GM12878 (cell line): ENCODE data around the gene MGAT3. TPM values are rescaled to one million over a fixed set of nuclear protein-coding genes. Genes with fewer than 3 reads are reported as not detected.

Source experiments
- CEBPB ChIP-seq, 2 experiments: fragments of 150-350 bp in 1 of 2; IDR thresholded peaks; 2 replicates each; pipeline ENCODE4 v1.6.1; 2012 to 2014; ENCODE audit warnings: low read depth in 2 of 2, low read length in 2 of 2, borderline replicate concordance in 1 of 2, inconsistent platforms in 1 of 2
- EZH2 ChIP-seq: IDR thresholded peaks from 2 replicates; pipeline ENCODE4 v1.6.1; 2012; ENCODE audit warnings: low read depth, mild to moderate bottlenecking, control low read depth, inconsistent platforms, low read length, borderline replicate concordance; ENCODE audit not compliant: control insufficient read depth
- GATAD2B ChIP-seq: fragments of 450-650 bp; conservative IDR thresholded peaks from 2 replicates; pipeline ENCODE4 v1.6.1; 2017; ENCODE audit warnings: low read depth, mild to moderate bottlenecking, moderate library complexity
- LARP7 ChIP-seq: fragments of 450-650 bp; IDR thresholded peaks from 2 replicates; pipeline ENCODE4 v1.6.1; 2017; ENCODE audit warnings: mild to moderate bottlenecking
- MTA3 ChIP-seq: IDR thresholded peaks from 2 replicates; pipeline ENCODE4 v1.6.1; 2012; ENCODE audit warnings: low read length, inconsistent platforms, borderline replicate concordance
- NRF1 ChIP-seq: conservative IDR thresholded peaks from 2 replicates; pipeline ENCODE4 v1.6.1; 2011; ENCODE audit warnings: mild to moderate bottlenecking, low read depth, low read length, improper control_type of control experiment
- PAX5 ChIP-seq: IDR thresholded peaks from 2 replicates; pipeline ENCODE4 v1.6.1; 2011; ENCODE audit warnings: low read depth, low read length, borderline replicate concordance
- PML ChIP-seq: IDR thresholded peaks from 2 replicates; pipeline ENCODE4 v1.6.1; 2012; ENCODE audit warnings: low read length, inconsistent platforms
- POU2F2 ChIP-seq: IDR thresholded peaks from 3 replicates; pipeline ENCODE4 v1.6.1; 2011; ENCODE audit warnings: low read depth, mild to moderate bottlenecking, low read length, borderline replicate concordance
- STAT3 ChIP-seq: IDR thresholded peaks from 2 replicates; pipeline ENCODE4 v1.6.1; 2011; ENCODE audit warnings: low read depth, low read length, improper control_type of control experiment
- ZBED1 ChIP-seq: IDR thresholded peaks from 2 replicates; pipeline ENCODE4 v1.6.1; 2016; ENCODE audit warnings: borderline replicate concordance
- ZBTB40 ChIP-seq: fragments of 450-650 bp; IDR thresholded peaks from 2 replicates; pipeline ENCODE4 v1.6.1; 2016; ENCODE audit warnings: mild to moderate bottlenecking, moderate library complexity, borderline replicate concordance
- ZZZ3 ChIP-seq: IDR thresholded peaks from 2 replicates; pipeline ENCODE4 v1.6.1; 2011; ENCODE audit warnings: low read depth; ENCODE audit not compliant: control insufficient read depth, insufficient read length
- polyA plus RNA-seq, 11 experiments: library from polyadenylated mRNA; depleted of rRNA in 4 of 11; unstranded in 6 of 11; stranded (reverse) in 5 of 11; fragments of >200 nt; fragmentation: Nextera tagmentation in 4 of 11; fragmentation: Illumina TruSeq in 1 of 11; extraction: Ambion mirVana in 4 of 11; extraction: Trizol in 1 of 11; gene quantifications; 1 replicate in 1 of 11; 2 replicates in 10 of 11; pipeline versions ENCODE4 v1.2.1 to v1.2.3, GENCODE V29; 2011 to 2016; ENCODE audit warnings: inconsistent platforms in 2 of 11, missing spikeins in 2 of 11, low read depth in 1 of 11
- total RNA-seq, 4 experiments: library from RNA; depleted of rRNA in 3 of 4; stranded (reverse); fragments of >200 nt in 3 of 4; fragmentation: Illumina TruSeq in 1 of 4; extraction: Trizol in 1 of 4; gene quantifications; 2 replicates each; pipeline versions ENCODE4 v1.2.1 to v1.2.3, GENCODE V29; 2013 to 2021
- TF ChIP-seq, protein P1 (sequence below): fragments of 450-650 bp; IDR thresholded peaks from 2 replicates; pipeline ENCODE4 v1.6.1; 2017; ENCODE audit warnings: mild to moderate bottlenecking
- TF ChIP-seq, protein P2 (sequence below): fragments of 450-650 bp; IDR thresholded peaks from 2 replicates; pipeline ENCODE4 v1.6.1; 2017; ENCODE audit warnings: antibody characterized with exemption, mild to moderate bottlenecking, moderate library complexity
- TF ChIP-seq, protein P3 (sequence below): fragments of 450-650 bp; IDR thresholded peaks from 2 replicates; pipeline ENCODE4 v1.6.1; 2017; ENCODE audit warnings: mild to moderate bottlenecking, moderate library complexity

Gene MGAT3
- total and polyA plus RNA-seq, 10 of the 15 experiments (the other 5 are each of a cell fraction or from before 2014, with no cell fraction given) = 0.32 to 40.2 (median 11.9) TPM

DNA sequence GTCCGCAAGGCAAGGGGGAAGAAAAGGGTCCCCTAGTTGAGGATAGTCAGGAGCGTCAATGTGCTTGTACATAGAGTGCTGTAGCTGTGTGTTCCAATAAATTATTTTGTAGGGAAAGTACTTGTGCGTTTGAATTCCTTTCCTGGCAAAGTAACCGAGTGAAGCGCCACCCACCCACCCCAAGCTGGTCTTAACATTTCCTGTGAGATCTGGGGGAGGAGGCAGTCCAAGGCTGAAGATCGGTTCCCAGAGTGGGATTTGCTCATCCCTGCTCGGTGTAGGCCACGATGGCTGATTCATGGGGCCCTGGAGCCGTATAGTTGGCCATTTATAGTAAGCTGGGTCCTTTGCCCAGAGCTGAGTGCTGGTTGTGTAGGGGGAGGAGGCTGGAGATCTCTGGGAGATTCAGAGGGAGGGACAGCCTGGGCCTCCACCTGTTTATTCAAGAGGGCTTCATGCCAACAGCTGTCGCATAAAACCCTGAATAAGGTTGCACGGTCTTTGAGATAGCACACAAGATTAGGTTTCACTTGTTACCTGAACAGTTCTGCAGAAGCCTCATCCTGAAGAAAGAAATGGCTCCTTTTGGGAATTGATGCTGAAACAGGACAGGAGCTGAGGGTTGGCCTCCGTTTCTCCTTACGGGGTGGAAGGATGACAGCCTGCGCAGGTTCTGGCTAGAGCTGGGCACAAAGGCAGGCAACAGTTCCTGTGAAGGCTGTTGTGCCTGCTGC is 65.9 kb downstream of the MGAT3 start (continued):
- TF ChIP-seq, protein P1, sequence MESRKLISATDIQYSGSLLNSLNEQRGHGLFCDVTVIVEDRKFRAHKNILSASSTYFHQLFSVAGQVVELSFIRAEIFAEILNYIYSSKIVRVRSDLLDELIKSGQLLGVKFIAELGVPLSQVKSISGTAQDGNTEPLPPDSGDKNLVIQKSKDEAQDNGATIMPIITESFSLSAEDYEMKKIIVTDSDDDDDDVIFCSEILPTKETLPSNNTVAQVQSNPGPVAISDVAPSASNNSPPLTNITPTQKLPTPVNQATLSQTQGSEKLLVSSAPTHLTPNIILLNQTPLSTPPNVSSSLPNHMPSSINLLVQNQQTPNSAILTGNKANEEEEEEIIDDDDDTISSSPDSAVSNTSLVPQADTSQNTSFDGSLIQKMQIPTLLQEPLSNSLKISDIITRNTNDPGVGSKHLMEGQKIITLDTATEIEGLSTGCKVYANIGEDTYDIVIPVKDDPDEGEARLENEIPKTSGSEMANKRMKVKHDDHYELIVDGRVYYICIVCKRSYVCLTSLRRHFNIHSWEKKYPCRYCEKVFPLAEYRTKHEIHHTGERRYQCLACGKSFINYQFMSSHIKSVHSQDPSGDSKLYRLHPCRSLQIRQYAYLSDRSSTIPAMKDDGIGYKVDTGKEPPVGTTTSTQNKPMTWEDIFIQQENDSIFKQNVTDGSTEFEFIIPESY = no peak
- TF ChIP-seq STAT3 (no peak), CEBPB (IDR thresholded peaks at IDR 0.05; ENCODE audit: borderline replicate concordance in 1 of 2, low read depth in 2 of 2, low read length in 2 of 2) (no peak), PML (no peak), GATAD2B (no peak), PAX5 (peak; percentile 75; the same call in 1 of the 2 replicates), ZBTB40 (no peak; the same call in 1 of the 2 replicates), MTA3 (no peak), POU2F2 (peak; percentile 70), NRF1 (no peak), ZBED1 (peak; percentile 91), EZH2 (no peak), LARP7 (no peak), ZZZ3 (no peak)
- TF ChIP-seq, protein P2, sequence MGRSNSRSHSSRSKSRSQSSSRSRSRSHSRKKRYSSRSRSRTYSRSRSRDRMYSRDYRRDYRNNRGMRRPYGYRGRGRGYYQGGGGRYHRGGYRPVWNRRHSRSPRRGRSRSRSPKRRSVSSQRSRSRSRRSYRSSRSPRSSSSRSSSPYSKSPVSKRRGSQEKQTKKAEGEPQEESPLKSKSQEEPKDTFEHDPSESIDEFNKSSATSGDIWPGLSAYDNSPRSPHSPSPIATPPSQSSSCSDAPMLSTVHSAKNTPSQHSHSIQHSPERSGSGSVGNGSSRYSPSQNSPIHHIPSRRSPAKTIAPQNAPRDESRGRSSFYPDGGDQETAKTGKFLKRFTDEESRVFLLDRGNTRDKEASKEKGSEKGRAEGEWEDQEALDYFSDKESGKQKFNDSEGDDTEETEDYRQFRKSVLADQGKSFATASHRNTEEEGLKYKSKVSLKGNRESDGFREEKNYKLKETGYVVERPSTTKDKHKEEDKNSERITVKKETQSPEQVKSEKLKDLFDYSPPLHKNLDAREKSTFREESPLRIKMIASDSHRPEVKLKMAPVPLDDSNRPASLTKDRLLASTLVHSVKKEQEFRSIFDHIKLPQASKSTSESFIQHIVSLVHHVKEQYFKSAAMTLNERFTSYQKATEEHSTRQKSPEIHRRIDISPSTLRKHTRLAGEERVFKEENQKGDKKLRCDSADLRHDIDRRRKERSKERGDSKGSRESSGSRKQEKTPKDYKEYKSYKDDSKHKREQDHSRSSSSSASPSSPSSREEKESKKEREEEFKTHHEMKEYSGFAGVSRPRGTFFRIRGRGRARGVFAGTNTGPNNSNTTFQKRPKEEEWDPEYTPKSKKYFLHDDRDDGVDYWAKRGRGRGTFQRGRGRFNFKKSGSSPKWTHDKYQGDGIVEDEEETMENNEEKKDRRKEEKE = no peak; the same call in none of the 2 replicates
- TF ChIP-seq, protein P3, sequence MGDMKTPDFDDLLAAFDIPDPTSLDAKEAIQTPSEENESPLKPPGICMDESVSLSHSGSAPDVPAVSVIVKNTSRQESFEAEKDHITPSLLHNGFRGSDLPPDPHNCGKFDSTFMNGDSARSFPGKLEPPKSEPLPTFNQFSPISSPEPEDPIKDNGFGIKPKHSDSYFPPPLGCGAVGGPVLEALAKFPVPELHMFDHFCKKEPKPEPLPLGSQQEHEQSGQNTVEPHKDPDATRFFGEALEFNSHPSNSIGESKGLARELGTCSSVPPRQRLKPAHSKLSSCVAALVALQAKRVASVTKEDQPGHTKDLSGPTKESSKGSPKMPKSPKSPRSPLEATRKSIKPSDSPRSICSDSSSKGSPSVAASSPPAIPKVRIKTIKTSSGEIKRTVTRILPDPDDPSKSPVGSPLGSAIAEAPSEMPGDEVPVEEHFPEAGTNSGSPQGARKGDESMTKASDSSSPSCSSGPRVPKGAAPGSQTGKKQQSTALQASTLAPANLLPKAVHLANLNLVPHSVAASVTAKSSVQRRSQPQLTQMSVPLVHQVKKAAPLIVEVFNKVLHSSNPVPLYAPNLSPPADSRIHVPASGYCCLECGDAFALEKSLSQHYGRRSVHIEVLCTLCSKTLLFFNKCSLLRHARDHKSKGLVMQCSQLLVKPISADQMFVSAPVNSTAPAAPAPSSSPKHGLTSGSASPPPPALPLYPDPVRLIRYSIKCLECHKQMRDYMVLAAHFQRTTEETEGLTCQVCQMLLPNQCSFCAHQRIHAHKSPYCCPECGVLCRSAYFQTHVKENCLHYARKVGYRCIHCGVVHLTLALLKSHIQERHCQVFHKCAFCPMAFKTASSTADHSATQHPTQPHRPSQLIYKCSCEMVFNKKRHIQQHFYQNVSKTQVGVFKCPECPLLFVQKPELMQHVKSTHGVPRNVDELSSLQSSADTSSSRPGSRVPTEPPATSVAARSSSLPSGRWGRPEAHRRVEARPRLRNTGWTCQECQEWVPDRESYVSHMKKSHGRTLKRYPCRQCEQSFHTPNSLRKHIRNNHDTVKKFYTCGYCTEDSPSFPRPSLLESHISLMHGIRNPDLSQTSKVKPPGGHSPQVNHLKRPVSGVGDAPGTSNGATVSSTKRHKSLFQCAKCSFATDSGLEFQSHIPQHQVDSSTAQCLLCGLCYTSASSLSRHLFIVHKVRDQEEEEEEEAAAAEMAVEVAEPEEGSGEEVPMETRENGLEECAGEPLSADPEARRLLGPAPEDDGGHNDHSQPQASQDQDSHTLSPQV = no peak
